IPS-11a (cell line): Measurements from ENCODE around the gene COL4A1.

Source experiments
- H3K4me3 ChIP-seq: one replicate; pipeline ENCODE4 v1.5.1; 2013; ENCODE audit warnings: low read depth, low read length, control low read depth

The COL4A1 gene

DNA sequence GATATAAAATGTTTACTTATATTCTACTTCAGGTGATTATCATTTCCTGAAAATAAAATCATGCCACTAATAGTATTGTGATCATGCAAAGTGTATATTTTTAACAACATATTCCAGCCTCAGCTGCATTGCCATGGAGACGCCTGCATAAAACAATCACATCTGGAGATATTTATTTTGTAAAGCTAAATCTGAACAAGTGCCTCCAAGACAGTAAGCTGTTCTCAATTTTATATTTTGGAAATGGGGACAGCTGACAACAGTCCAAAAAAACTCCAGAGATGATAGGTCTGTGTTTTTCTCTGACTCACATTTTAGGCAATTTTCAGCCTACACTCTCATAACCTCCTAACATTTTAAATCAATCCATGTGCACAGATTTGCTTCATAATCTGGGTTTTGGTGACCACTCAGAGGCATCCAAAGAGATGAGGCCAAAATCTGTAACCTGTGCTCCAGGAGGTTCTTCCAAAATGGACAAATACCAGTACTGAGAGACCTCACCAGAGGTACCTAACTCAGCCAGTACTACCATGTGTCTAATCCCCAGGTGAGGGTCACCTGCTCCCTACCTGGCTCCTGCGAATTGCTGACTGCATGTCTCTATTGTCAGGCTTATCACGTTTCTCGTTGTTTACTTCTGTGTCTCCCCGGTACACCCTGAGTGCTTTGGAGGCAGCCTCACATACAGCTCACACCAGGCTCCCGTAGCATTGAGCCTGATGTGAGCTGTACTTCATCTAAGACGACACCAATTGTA is 62.7 kb downstream of the COL4A1 start:
- no peak overlapping the region for H3K4me3 ChIP-seq

GRCh38 chr13:110242615-110243014 is 64.3 kb downstream of the COL4A1 start:
- H3K4me3 ChIP-seq: no peak overlapping the region

GRCh38 chr13:110240943-110241342 is 66.0 kb downstream of the COL4A1 start:
- no peak overlapping the region for H3K4me3 ChIP-seq

DNA sequence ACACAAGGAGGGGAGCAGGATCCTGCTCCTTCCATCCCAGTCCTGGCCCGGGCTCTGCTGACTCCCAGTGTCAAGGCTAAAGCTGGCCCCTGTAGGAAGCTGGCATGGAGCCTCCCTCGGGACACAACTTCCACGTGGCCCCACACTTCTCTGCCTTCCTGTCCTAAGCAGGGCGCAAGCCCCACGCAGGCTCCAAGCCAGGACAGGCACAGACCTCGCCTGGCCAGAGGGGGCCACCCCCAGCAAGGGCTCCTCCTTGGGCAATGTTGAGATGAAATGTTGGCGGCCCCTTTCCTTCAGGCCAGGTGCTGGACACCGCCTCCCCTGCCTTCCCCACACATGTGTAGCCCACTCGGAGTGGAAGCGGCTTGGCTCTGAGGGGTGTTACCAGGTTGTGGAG is 66.6 kb downstream of the COL4A1 start:
- no peak overlapping the region for H3K4me3 ChIP-seq

DNA sequence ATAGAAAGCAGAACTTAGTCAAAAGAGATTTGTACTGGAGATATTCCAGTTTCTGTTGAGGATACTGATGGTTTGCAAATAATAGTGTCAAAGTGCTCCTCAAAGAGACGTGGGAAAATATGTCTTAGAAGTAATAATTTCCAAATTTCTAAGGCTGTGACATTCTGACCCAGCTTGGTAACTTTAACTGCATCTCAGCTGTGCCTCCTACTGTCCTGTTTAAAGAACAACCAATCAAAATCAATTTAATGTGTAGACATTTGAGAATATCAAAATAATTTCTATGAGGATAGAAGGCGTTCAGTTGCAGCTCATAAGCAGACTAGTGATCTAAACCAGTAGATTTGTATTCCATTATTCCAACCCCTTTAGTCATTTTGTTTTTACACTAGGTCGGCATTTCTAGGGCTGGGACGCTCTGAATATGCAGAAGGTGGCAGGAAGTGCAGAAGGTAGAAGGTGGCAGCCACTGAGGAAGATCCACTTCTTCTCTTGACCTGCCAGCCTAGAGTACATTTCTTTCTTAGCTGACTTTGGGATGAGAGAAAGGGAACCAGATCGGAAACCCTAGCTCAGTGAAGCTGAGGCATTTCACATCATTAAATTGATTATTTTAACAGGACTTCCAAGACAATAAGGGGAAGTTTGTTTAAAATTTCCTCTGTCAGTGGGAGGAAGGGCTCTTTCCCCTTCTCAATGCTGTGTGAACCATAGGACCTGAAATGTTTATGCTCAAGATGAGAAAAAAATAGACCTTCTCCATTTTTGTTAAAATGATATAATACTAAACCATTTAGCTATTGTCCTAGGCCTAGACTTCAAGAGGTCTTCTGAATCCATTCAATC is 67.5 kb downstream of the COL4A1 start:
- H3K4me3 ChIP-seq: no peak overlapping the region

DNA sequence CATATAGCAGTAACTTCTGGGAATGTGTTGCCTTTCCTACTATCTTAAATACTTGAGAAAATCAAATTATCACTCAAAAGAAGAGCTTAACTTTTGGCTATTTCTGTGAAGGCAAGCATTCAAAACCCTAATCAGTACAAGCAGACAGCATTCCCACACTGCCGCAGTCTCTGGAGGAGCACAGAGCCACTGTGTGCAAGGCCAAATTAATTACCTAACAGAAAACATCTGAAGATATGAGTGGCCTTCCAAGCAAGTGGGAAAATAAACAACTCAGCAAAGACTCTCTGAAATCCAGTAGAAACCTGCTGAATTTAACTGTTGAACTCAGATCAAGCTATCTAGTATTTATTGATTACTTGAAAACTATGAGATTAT is 68.2 kb downstream of the COL4A1 start:
- H3K4me3 ChIP-seq: no peak overlapping the region

GRCh38 chr13:110237875-110238817 is 68.8 kb downstream of the COL4A1 start:
- H3K4me3 ChIP-seq: no peak overlapping the region

DNA sequence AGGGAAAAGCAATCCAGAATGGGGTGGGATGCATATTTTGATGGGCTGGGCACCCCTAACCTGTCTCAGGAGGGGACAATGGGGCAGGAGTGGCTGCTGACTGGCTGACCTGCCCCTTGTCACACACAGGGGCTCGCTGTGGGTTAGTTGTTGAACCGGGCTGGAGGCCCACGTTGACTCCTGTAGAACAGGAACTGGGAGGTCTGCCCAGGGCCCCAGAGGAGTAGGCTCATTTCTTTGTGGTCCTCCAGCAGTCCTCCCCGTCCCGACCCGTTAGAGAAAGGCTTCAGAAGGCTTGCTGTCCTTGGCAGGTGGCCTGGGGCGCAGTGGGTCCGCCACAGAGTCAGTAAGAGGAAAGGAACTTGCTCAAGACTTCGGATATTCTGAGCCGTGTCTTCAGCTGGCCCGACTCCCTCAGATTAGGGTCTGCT is 70.1 kb downstream of the COL4A1 start:
- H3K4me3 ChIP-seq: no peak overlapping the region

DNA sequence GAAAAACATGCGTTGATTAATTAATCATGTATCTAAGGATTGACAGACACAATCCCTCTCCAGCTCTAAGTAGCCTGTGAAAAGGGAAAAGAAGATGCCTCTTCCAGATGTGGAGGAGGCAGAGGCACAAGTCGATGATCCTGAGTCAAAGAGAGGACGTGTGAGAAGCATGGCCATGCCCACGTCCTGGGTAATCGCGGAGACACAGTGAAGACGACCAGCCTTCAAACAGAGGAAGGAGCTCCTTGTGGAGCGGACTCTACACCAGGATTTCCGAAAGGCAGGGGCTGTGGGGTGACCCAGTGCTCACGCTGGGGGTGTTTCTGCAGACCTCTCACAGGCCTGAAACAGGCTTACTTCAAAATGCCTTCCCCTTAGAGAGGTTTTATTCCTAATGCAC is 70.5 kb downstream of the COL4A1 start:
- H3K4me3 ChIP-seq: no peak overlapping the region

DNA sequence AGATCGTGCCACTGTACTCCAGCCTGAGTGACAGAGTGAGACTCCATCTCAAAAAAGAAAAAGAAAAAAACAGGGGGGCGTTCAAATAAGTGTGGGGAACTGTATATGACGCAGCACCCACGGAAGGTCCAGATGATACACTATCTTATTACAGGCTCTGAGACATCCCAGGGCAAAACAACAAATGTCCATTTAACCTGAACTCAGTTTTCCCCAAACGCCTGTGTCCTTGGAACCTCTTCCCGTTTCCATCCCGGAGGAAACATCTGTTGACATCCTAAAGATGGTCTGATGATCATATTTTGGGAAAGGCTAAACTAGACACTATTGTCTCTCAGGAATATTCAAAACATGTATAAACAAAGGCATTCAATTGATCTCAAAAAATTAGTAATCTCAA is 72.4 kb downstream of the COL4A1 start:
- H3K4me3 ChIP-seq: no peak overlapping the region

GRCh38 chr13:110233951-110234280 is 73.0 kb downstream of the COL4A1 start:
- no peak overlapping the region for H3K4me3 ChIP-seq

GRCh38 chr13:110233181-110233950 is 73.6 kb downstream of the COL4A1 start:
- no peak overlapping the region for H3K4me3 ChIP-seq

GRCh38 chr13:110232756-110233155 is 74.2 kb downstream of the COL4A1 start:
- no peak overlapping the region for H3K4me3 ChIP-seq

DNA sequence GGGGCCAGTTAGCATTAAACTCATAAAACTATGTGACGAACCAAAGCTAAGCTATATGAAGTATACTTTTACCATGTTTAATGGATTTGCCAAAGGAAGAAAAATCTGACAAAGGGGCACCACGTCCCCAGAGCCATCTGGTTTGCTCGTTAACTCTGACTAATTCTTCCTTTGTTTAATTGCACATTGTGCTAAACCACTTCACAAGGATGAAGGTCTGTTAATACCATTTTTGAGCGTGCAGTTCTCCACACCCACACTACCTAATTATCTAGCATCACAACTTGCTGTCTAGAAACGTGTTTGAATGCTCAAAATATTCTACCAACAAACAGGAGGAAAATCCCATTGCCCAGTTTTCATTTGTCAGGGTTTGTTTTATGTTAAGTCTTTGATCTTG is 74.8 kb downstream of the COL4A1 start:
- no peak overlapping the region for H3K4me3 ChIP-seq

DNA sequence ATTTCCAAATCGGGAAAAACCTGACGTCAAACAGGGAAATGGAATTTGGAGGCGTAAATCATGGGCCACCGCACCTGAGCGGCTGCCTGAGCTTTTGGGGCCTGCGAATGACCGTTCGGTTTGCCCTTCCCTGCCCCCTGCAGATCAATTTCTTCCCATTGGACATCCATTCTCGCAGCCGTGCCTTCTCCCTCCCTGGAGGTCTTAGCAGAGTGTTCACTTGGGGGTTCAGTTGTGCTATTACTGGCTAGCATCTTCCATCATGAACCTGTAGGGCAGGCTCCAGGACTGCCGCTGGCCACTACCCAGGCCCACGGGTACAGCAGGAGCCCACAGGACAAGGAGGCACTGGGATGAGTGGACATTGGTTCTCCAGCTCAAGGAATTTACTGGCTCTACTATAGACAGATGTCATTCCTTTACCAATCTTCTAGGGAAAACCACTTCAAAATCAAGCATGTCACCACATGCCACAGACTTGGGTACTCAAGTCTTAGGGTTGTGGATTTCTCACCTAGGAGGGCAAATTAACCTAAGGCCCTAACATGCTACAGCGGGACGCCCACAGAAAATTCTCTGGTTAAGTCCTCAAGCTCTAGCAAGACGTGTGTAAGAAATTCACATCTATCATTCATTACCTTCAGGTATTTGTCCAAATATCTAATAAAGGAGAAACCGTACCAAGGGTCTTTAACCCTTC is 75.5 kb downstream of the COL4A1 start:
- H3K4me3 ChIP-seq: no peak overlapping the region

- H3K4me3 ChIP-seq: no peak overlapping the region
These were observed 76.2 kb downstream of the COL4A1 start for GRCh38 chr13:110230661-110231347.

- H3K4me3 ChIP-seq: no peak overlapping the region
These were observed 76.9 kb downstream of the COL4A1 start for GRCh38 chr13:110229905-110230563.

- H3K4me3 ChIP-seq: no peak overlapping the region
These were observed 77.7 kb downstream of the COL4A1 start for GRCh38 chr13:110228936-110229904.
